Tibial nerve (tissue), 4 donors: ENCODE data around the gene SCAF4.

ENCODE experiments used
- EP300 ChIP-seq, 2 donors: sonication (generic); formaldehyde crosslinking; IDR thresholded peaks; one replicate each; pipeline ENCODE4 v1.6.1; 2017; ENCODE audit warnings: antibody characterized with exemption in 2 of 2, mild to moderate bottlenecking in 1 of 2
- POLR2A ChIP-seq, 2 donors: fragments of 450-650 bp; IDR thresholded peaks; one replicate each; pipeline ENCODE4 v1.6.1; 2017; ENCODE audit warnings: antibody characterized with exemption in 2 of 2, mild to moderate bottlenecking in 2 of 2, moderate library complexity in 2 of 2
- TF ChIP-seq, protein P1 (sequence below), 5 experiments: fragments of 200-600 bp in 3 of 5; fragments of 450-650 bp in 2 of 5; sonication (generic) in 3 of 5; IDR thresholded peaks; one replicate each; pipeline ENCODE4 v1.5.1; 2016 to 2019; ENCODE audit warnings: antibody characterized with exemption in 5 of 5, mild to moderate bottlenecking in 3 of 5, moderate library complexity in 2 of 5

GRCh38 chr21:31724552-31724951, 7.4 kb downstream of the SCAF4 start:
- TF ChIP-seq, protein P1, sequence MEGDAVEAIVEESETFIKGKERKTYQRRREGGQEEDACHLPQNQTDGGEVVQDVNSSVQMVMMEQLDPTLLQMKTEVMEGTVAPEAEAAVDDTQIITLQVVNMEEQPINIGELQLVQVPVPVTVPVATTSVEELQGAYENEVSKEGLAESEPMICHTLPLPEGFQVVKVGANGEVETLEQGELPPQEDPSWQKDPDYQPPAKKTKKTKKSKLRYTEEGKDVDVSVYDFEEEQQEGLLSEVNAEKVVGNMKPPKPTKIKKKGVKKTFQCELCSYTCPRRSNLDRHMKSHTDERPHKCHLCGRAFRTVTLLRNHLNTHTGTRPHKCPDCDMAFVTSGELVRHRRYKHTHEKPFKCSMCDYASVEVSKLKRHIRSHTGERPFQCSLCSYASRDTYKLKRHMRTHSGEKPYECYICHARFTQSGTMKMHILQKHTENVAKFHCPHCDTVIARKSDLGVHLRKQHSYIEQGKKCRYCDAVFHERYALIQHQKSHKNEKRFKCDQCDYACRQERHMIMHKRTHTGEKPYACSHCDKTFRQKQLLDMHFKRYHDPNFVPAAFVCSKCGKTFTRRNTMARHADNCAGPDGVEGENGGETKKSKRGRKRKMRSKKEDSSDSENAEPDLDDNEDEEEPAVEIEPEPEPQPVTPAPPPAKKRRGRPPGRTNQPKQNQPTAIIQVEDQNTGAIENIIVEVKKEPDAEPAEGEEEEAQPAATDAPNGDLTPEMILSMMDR (IDR thresholded peaks at IDR 0.05) = no peak
- TF ChIP-seq POLR2A (IDR thresholded peaks at IDR 0.05) (no peak), EP300 (IDR thresholded peaks at IDR 0.05) (no peak)
